ENCODE data around the gene UNC13A. TPM values are rescaled to one million over a fixed set of nuclear protein-coding genes. Genes with fewer than 3 reads are reported as not detected.

Gene UNC13A
- total RNA-seq, 3 donors from 2014 or later (not counting 1 experiment from before 2014, with no cell fraction given), result not detected

DNA sequence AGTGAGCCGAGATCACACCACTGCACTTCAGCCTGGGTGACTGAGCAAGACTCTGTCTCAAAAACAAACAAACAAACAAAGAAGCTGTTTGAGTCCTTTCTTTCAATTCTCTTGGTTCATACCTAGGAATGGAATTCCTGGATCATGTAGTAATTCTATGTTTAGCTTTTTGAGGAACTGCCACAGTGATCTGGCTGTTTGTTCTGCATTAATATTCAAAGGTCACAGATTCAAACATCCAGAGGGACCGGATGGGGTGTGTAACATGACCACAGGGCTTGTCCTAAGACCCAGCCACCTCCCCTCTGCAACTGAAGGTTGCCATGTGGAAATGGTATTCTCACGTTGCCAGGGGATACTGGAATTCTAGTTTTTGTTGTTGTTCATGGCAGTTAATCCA lies 122.5 kb downstream of the UNC13A start:
- H3K27me3 ChIP-seq (ENCODE audit: control insufficient read depth, insufficient read depth, low read length), result no peaks in the 10 kb centered on the region
- no peak for ATAC-seq
- no peaks in the 10 kb centered on the region for H3K27me3 Mint-ChIP-seq (ENCODE audit: low read depth in 2 of 2)
- no peak overlapping the region for H3K27ac Mint-ChIP-seq
- DNase-seq, result no peak
- intact Hi-C loops (cut with micrococcal nuclease), result no loop called here
- peaks cover 0 to 6% of the 10 kb centered on the region in 2 donors for H3K4me1 Mint-ChIP-seq
- H3K36me3 Mint-ChIP-seq, result no peaks in the 10 kb centered on the region
- H3K4me3 ChIP-seq (ENCODE audit: low read length), result no peak overlapping the region
- peaks cover 52% of the 10 kb centered on the region for H3K36me3 ChIP-seq (ENCODE audit: control insufficient read depth, insufficient read depth, low read length)
- WGBS (ENCODE audit: insufficient coverage), result 89% methylated on average over 3 of the region's 3 CpGs
- TF ChIP-seq, protein P1, sequence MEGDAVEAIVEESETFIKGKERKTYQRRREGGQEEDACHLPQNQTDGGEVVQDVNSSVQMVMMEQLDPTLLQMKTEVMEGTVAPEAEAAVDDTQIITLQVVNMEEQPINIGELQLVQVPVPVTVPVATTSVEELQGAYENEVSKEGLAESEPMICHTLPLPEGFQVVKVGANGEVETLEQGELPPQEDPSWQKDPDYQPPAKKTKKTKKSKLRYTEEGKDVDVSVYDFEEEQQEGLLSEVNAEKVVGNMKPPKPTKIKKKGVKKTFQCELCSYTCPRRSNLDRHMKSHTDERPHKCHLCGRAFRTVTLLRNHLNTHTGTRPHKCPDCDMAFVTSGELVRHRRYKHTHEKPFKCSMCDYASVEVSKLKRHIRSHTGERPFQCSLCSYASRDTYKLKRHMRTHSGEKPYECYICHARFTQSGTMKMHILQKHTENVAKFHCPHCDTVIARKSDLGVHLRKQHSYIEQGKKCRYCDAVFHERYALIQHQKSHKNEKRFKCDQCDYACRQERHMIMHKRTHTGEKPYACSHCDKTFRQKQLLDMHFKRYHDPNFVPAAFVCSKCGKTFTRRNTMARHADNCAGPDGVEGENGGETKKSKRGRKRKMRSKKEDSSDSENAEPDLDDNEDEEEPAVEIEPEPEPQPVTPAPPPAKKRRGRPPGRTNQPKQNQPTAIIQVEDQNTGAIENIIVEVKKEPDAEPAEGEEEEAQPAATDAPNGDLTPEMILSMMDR (IDR thresholded peaks at IDR 0.05), result no peak
- H3K9me3 ChIP-seq (ENCODE audit: control insufficient read depth, insufficient read depth, low read length), result no peaks in the 10 kb centered on the region
- no peak overlapping the region for H3K4me3 Mint-ChIP-seq
- H3K4me1 ChIP-seq (ENCODE audit: control insufficient read depth, insufficient read depth, low read length), result no peaks in the 10 kb centered on the region
- no peak overlapping the region for H3K27ac ChIP-seq (ENCODE audit: low read length)
- H3K9me3 Mint-ChIP-seq, result no peaks in the 10 kb centered on the region

DNA sequence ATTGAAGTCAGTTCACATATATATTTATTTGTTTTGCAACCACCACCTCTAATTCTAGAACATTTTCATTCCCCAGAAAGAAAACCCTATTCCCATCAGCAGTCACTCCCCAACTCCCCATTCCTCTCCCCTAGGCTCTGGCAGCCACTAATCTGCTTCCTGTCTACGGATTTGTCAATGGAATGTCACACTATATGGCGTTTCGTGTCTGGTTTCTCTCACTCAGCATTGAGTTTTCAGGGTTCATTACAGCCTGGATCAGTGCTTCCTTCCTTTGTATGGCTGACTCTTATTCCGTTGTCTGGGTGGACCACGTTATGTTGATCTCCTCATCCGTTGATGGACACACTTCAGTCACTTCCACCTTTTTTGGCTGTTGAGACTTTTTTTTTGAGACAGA lies 123.4 kb downstream of the UNC13A start:
- Histone ChIP-seq H3K4me3 (ENCODE audit: low read length) (no peak overlapping the region), H3K4me1 (ENCODE audit: control insufficient read depth, insufficient read depth, low read length) (no peaks in the 10 kb centered on the region), H3K27me3 (ENCODE audit: control insufficient read depth, insufficient read depth, low read length) (no peaks in the 10 kb centered on the region), H3K27ac (ENCODE audit: low read length) (no peak overlapping the region), H3K9me3 (ENCODE audit: control insufficient read depth, insufficient read depth, low read length) (no peaks in the 10 kb centered on the region), H3K36me3 (ENCODE audit: control insufficient read depth, insufficient read depth, low read length) (peaks cover 53% of the 10 kb centered on the region)
- DNase-seq (no peak), ATAC-seq (no peak)
- no peak overlapping the region for H3K4me3 Mint-ChIP-seq
- TF ChIP-seq, protein P1 (IDR thresholded peaks at IDR 0.05), result no peak
- no peaks in the 10 kb centered on the region for H3K27me3 Mint-ChIP-seq (ENCODE audit: low read depth in 2 of 2)
- H3K4me1 Mint-ChIP-seq, result peaks cover 5 to 12% of the 10 kb centered on the region in 2 donors
- intact Hi-C loops (cut with micrococcal nuclease), result no loop called here
- H3K36me3 Mint-ChIP-seq, result peaks cover 6% of the 10 kb centered on the region
- WGBS (ENCODE audit: insufficient coverage), result 79% methylated on average over 6 of the region's 6 CpGs
- H3K9me3 Mint-ChIP-seq, result no peaks in the 10 kb centered on the region
- no peak overlapping the region for H3K27ac Mint-ChIP-seq

DNA sequence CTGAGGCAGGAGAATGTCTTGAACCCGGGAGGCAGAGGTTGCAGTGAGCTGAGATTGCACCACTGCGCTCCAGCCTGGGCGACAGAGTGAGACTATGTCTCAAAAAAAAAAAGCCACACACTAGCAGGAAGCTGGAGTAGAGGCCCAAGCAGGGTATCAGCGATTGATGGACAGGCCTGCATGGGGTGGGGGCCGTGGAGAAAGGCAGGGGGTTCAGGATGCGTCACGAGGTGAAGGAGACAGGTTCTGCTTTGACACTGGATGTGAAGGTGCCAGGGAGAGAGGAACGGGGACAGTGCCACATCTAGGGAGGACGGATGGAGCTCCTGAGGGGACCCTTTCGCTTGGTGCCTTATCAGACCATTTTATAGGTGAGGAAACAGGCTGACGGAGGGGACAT lies 125.6 kb downstream of the UNC13A start:
- Histone ChIP-seq H3K9me3 (ENCODE audit: control insufficient read depth, insufficient read depth, low read length) (no peaks in the 10 kb centered on the region), H3K27ac (ENCODE audit: low read length) (no peak overlapping the region), H3K4me1 (ENCODE audit: control insufficient read depth, insufficient read depth, low read length) (no peaks in the 10 kb centered on the region), H3K4me3 (ENCODE audit: low read length) (no peak overlapping the region), H3K36me3 (ENCODE audit: control insufficient read depth, insufficient read depth, low read length) (peaks cover 49% of the 10 kb centered on the region), H3K27me3 (ENCODE audit: control insufficient read depth, insufficient read depth, low read length) (no peaks in the 10 kb centered on the region)
- TF ChIP-seq, protein P1 (IDR thresholded peaks at IDR 0.05), result no peak
- DNase-seq (no peak), ATAC-seq (no peak)
- no peaks in the 10 kb centered on the region for H3K27me3 Mint-ChIP-seq (ENCODE audit: low read depth in 2 of 2)
- intact Hi-C loops (cut with micrococcal nuclease), result no loop called here
- WGBS (ENCODE audit: insufficient coverage), result 75% methylated on average over 11 of the region's 11 CpGs
- no peaks in the 10 kb centered on the region for H3K9me3 Mint-ChIP-seq
- peaks cover 5 to 12% of the 10 kb centered on the region in 2 donors for H3K4me1 Mint-ChIP-seq
- H3K27ac Mint-ChIP-seq, result no peak overlapping the region
- H3K4me3 Mint-ChIP-seq, result no peak overlapping the region
- peaks cover 6% of the 10 kb centered on the region for H3K36me3 Mint-ChIP-seq

DNA sequence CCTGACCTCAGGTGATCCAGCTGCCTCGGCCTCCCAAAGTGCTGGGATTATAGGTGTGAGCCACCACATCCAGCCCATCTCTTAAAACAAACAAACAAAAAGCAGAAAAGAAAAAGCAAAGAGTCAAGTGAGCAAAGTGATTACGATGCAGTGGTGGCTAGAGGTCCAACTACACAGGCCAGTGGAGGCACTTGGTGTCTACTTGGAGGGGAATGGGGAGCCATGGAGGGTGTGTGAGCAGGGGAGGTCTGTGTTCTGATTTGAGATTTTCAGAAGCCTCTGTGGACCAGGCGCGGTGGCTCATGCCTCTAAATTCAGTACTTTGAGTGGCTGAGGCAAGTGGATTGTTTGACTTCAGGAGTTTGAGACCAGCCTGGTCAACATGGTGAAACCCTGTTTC lies 126.1 kb downstream of the UNC13A start:
- TF ChIP-seq, protein P1 (IDR thresholded peaks at IDR 0.05), result no peak
- H3K36me3 ChIP-seq (ENCODE audit: control insufficient read depth, insufficient read depth, low read length), result peaks cover 44% of the 10 kb centered on the region
- H3K27me3 ChIP-seq (ENCODE audit: control insufficient read depth, insufficient read depth, low read length), result no peaks in the 10 kb centered on the region
- intact Hi-C loops (cut with micrococcal nuclease), result no loop called here
- H3K9me3 ChIP-seq (ENCODE audit: control insufficient read depth, insufficient read depth, low read length), result no peaks in the 10 kb centered on the region
- H3K4me3 ChIP-seq (ENCODE audit: low read length), result no peak overlapping the region
- Mint-ChIP-seq H3K4me3 (no peak overlapping the region), H3K27me3 (ENCODE audit: low read depth in 2 of 2) (no peaks in the 10 kb centered on the region), H3K4me1 (peaks cover 5 to 12% of the 10 kb centered on the region in 2 donors), H3K36me3 (peaks cover 6% of the 10 kb centered on the region), H3K27ac (no peak overlapping the region), H3K9me3 (no peaks in the 10 kb centered on the region)
- H3K4me1 ChIP-seq (ENCODE audit: control insufficient read depth, insufficient read depth, low read length), result peaks cover under 1% of the 10 kb centered on the region
- H3K27ac ChIP-seq (ENCODE audit: low read length), result no peak overlapping the region
- no peak for ATAC-seq
- WGBS (ENCODE audit: insufficient coverage), result 97% methylated on average over 4 of the region's 4 CpGs
- no peak for DNase-seq

Data from natural killer cell (primary cell).